ENCODE measurements around the gene TARS2.

TARS2 gene

DNA sequence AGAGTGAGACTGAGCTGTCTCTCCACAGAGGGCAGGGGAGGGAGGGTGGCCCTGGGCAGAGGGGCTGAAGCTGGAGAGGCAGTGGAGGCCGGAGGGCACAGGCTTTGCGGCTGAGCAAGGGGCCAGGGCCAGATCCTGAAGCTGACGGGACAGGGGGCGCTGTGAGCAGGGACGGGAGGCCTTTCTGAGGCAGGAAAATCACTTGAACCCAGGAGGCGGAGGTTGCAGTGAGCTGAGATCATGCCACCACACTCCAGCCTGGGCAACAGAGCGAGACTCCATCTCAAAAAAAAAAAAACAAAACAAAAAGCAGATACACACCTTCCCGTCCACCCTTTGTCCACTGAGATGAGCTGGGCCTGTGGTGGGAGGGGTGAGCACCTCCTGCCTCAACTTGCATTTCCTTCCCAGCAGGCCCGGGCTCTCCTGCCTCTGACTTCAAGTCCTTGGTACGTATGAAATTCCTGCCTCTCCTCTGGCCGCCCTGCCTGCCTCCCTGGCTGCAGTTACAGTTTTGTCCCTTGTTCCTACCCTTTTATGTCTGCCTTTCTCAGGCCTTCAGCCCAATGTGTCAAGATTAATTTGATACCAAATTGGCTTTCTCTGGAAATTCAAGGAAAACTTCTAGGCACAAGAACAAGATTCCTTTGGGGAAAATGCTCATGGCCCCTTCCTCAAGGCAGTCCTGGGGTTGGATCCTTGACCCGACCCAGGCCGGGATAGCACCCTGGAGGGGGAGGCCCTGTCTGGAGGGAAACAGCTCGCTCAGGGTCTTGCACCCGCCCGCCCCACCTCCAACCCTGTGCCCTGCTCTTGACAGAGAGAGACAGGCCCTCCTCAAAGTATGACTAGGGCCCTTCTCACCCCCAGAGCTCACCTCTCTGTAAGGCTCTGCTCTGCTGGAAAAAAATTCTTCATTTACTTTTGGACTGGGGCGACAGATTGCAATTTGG, 50.8 kb downstream of the TARS2 start:
- H3K27me3 Mint-ChIP-seq = no peaks in the 10 kb centered on the region
- H3K4me1 Mint-ChIP-seq (ENCODE audit: low read depth) = no peaks in the 10 kb centered on the region
- no peaks in the 10 kb centered on the region for H3K9me3 Mint-ChIP-seq
- H3K27ac Mint-ChIP-seq = no peak overlapping the region
- no peaks in the 10 kb centered on the region for H3K36me3 Mint-ChIP-seq (ENCODE audit: low read depth)
- DNase-seq = no peak
- no peak overlapping the region for H3K4me3 Mint-ChIP-seq

DNA sequence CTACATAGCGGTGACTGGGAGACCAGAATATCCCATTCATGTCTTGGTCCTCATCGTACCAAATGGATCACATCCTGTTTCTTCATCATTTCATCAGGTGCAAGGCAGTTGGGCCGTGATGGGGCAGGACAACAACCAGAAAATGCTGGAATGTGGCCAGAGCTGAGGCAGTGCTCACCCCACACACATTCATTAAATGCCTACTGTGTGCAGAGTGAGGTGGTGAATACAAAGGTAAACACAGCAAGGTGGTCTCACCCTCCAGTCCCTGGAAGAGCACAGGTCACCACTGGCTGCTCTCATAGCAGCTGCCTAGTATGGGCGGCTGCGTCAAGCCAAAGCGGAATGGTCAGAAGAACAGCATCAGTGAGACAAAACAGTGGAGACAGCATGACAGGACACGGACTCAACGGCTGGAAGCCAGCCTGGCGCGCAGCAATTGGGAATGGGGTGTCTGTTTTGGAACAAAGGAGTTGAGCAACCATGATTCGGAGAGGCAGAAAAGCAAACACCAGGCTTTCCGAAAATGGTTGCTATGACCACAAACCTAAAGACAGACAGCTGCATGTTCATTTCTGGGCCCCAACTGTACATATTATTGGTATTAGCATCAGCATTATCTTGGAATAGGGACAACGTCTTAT, 56.4 kb downstream of the TARS2 start:
- H3K9me3 Mint-ChIP-seq = no peaks in the 10 kb centered on the region
- peaks cover 4% of the 10 kb centered on the region for H3K4me1 Mint-ChIP-seq (ENCODE audit: low read depth)
- DNase-seq = no peak
- H3K27me3 Mint-ChIP-seq = peaks cover 24% of the 10 kb centered on the region
- no peak overlapping the region for H3K27ac Mint-ChIP-seq
- H3K36me3 Mint-ChIP-seq (ENCODE audit: low read depth) = no peaks in the 10 kb centered on the region
- H3K4me3 Mint-ChIP-seq = no peak overlapping the region

DNA sequence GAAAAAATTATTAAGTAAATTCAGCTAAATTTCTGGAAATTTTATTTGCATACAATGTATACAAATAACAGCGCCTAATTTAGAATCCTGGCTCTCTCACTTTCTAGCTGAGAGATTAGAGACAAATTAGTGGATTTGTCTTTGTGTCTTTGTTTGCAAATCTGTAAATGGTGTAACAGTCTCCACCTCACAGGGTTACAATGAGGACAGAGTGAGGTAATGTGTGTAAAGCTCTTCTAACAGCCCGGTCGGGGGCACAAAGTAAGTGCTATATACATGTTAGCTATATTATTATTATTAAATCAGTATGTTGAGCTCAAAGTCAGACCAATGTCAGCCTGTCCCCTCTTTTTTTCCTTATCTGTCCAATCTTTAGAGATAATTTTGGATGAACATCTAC, 57.0 kb downstream of the TARS2 start:
- Mint-ChIP-seq H3K9me3 (no peaks in the 10 kb centered on the region), H3K27me3 (peaks cover 24% of the 10 kb centered on the region), H3K27ac (no peak overlapping the region), H3K36me3 (ENCODE audit: low read depth) (no peaks in the 10 kb centered on the region), H3K4me3 (no peak overlapping the region), H3K4me1 (ENCODE audit: low read depth) (peaks cover 4% of the 10 kb centered on the region)
- no peak for DNase-seq

DNA sequence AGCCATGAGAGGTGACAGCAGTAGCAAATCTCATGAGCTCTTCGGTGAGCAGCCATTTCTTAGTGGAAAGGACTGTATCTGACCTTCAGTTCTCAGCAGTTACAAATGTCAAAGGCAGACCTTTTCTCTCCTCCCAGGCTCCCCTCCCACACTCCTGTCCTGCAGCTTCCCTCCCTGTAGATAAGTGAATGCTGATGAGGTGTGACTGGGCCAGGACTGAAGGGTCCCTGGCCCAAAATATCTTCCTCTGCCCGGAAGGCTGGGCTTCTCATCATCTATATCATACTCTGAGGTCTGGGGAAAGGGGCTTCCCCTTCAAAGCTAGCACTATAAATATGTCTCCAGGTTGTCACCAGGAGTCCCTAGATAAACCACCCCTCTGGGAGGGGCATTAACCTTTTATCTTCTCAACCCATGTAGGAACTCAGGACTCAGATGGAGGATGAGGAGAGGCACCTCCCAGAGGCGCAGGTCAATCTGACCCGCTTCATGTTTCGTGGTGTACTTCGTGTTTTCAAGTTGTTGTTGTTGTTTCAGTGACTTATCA, 58.3 kb downstream of the TARS2 start:
- H3K4me1 Mint-ChIP-seq (ENCODE audit: low read depth) = peaks cover 8% of the 10 kb centered on the region
- no peaks in the 10 kb centered on the region for H3K36me3 Mint-ChIP-seq (ENCODE audit: low read depth)
- H3K4me3 Mint-ChIP-seq = no peak overlapping the region
- peaks cover 35% of the 10 kb centered on the region for H3K27me3 Mint-ChIP-seq
- H3K27ac Mint-ChIP-seq = no peak overlapping the region
- DNase-seq = no peak
- H3K9me3 Mint-ChIP-seq = no peaks in the 10 kb centered on the region

DNA sequence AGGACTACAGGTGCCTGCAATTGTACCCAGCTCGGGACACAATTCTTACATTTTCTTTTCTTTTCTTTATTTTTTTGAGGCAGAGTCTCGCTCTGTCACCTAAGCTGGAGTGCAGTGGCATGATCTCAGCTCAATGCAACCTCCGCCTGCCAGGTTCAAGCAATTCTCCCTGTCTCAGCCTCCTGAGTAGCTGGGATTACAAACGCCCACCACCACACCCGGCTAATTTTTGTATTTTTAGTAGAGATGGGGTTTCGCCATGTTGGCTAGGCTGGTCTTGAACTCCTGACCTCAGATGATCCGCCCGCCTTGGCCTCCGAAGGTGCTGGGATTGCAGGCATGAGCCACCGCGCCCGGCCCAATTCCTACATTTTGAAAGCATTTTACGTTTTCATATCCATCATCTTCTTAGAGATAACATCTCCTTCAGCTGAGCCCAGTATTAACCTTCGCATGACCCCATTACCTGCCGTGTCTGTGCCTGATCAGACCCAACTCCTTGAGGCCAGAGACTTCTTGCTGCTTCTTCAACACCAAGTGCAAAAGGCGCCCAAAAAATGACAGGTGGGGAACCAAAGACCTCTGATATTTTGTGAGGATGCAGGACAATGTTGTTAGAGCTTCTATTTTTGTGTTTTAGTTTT, 59.2 kb downstream of the TARS2 start:
- DNase-seq = no peak
- Mint-ChIP-seq H3K27me3 (peaks cover 44% of the 10 kb centered on the region), H3K36me3 (ENCODE audit: low read depth) (no peaks in the 10 kb centered on the region), H3K4me1 (ENCODE audit: low read depth) (peaks cover 15% of the 10 kb centered on the region), H3K4me3 (no peak overlapping the region), H3K9me3 (no peaks in the 10 kb centered on the region), H3K27ac (no peak overlapping the region)

DNA sequence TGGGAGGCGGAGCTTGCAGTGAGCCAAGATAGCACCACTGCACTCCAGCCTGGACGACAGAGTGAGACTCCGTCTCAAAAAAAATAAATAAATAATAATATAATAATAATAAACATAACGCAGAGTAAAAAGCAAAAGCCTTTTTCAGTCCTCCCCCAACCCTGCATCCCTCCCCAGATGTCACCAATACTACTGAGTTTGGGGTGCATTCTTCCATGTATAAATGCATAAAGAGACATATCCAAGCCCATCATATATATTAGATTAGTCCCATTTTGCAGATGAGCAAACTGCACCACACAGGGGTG, 61.1 kb downstream of the TARS2 start:
- peaks cover 47% of the 10 kb centered on the region for H3K27me3 Mint-ChIP-seq
- H3K9me3 Mint-ChIP-seq = no peaks in the 10 kb centered on the region
- DNase-seq = no peak
- H3K4me3 Mint-ChIP-seq = peak overlapping the region; percentile 65
- no peak overlapping the region for H3K27ac Mint-ChIP-seq
- H3K4me1 Mint-ChIP-seq (ENCODE audit: low read depth) = peaks cover 31% of the 10 kb centered on the region
- no peaks in the 10 kb centered on the region for H3K36me3 Mint-ChIP-seq (ENCODE audit: low read depth)

DNA sequence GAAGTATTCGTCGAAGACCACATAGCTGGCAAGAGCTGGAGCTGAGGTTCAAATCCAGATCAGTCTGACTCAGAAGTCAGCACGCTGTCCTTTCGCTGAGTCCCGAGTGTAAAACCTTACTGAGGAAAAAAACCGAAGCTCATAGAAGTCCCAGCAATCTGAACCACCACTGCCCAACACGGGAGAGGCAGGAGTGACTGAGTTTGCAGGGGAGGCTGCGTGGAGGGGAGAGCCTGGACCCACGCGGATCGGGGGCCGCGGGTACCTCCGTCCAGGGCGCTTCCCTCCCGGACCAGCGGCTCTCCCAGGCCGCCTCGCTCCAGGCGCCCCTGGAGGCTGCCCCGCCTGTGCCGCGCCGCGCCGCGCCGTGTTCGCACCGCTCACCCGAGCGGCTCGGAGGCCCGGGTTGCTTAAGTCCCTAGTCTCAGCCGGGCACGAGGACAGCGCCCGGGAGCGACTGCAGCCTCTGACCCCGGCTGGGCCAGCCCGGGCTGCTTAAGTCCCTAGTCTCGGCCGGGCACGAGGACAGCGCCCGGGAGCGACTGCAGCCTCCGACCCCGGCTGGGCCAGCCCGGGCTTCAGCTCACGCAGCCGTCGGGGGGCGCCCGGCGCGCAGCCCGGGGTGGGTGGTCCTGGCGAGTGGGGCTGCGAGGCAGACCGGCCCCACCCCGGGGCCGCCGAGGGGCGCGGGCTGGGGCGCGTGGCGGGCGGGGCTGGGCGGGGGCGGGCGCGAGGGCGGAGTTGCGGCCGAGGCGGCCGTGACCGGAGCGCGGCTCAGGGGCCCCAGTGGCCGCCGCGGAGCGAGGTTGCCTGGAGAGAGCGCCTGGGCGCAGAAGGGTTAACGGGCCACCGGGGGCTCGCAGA, 61.6 kb downstream of the TARS2 start, which contains the start of gene ADAMTSL4:
ADAMTSL4 (plus strand) TSS at position 777 of the 864 bp plus-strand sequence. CDS start 2,881 bp downstream, outside the sequence.
- H3K9me3 Mint-ChIP-seq = no peaks in the 10 kb centered on the region
- DNase-seq = peak; percentile 61
- H3K4me1 Mint-ChIP-seq (ENCODE audit: low read depth) = peaks cover 33% of the 10 kb centered on the region
- peaks cover 42% of the 10 kb centered on the region for H3K27me3 Mint-ChIP-seq
- H3K27ac Mint-ChIP-seq = peak within 1 kb of the TSS; percentile 37
- peak within 1 kb of the TSS; percentile 71 for H3K4me3 Mint-ChIP-seq
- H3K36me3 Mint-ChIP-seq (ENCODE audit: low read depth) = no peaks in the 10 kb centered on the region

DNA sequence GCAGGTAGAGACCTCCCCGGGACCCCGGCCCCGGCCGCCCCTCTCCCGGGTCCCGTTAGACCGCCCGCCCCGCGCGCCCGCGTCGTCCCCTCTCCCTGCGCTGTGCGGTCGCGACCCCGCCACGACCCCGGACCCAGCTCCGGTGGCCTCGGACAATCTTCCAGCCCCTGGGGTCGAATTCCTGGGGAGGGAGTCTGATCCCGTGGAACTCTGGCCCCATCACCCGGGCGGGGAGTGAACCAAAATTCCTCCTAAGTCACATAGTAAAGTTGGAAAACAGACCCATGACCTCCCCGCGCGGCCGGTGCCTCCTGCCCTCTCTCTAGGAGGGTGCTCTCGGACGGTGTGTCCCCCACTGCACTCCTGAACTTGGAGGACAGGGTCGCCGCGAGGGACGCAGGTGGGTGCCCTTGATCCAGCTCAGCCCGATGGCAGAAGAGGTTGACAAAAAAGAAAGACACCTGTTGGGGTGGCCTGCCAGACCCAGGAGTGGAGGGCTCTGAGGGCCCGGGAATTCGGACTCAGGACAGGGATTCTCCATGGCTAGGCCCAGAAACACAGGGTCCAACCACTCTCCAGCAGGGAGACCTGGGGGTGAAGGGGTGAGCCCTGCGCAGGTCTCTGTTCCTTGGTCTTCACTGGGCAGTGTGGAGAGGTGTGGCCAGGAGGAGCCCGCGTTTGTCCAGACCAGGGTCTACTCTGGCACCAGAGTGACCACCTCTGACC, 62.4 kb downstream of the TARS2 start:
- peaks cover 42% of the 10 kb centered on the region for H3K27me3 Mint-ChIP-seq
- no peak for DNase-seq
- peak overlapping the region; percentile 71 for H3K4me3 Mint-ChIP-seq
- H3K27ac Mint-ChIP-seq = peak overlapping the region; percentile 37
- H3K4me1 Mint-ChIP-seq (ENCODE audit: low read depth) = peaks cover 33% of the 10 kb centered on the region
- H3K9me3 Mint-ChIP-seq = no peaks in the 10 kb centered on the region
- no peaks in the 10 kb centered on the region for H3K36me3 Mint-ChIP-seq (ENCODE audit: low read depth)

DNA sequence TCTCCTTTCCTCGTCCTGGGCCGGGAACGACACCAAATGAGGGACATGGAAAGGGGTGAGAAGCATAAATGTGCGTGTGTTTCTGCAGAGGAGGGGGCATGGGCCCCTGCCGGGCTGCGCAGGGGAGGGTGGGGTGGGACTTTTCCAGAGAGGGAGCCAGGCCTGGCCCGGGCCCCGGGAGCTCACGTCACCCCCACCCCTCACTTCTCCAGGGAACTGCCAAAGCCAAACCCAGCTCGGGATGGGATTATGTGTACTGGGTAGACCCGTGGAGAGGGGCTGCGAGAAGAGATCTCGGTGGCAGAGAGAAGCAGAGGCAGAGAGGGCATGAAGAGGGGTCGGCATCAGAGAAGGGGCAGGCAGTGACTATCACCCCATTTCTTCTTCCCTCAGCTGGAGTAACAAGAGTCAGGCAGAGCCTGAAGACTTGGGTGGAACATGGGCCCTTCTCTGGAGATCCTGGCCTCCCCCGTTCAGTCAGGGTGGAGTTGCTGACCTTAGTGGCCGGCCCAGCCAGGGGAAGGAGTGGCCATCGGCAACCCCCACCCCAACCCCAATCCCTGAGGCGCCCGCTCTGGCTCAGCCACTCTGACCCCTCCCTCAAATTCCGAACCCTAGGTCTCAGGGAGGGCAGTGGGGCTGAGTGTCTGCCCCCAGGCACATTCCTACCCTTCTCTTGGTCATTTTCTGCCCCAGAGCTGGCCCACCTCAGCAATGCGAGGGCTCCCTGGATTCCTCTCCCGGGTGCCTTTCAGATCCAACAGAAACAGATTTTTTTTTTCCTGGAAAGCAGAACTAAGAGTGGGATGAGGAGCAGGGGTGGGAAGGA, 63.2 kb downstream of the TARS2 start:
- H3K27me3 Mint-ChIP-seq = peaks cover 39% of the 10 kb centered on the region
- no peaks in the 10 kb centered on the region for H3K9me3 Mint-ChIP-seq
- DNase-seq = no peak
- H3K4me3 Mint-ChIP-seq = no peak overlapping the region
- no peak overlapping the region for H3K27ac Mint-ChIP-seq
- peaks cover 33% of the 10 kb centered on the region for H3K4me1 Mint-ChIP-seq (ENCODE audit: low read depth)
- H3K36me3 Mint-ChIP-seq (ENCODE audit: low read depth) = peaks cover 2% of the 10 kb centered on the region

DNA sequence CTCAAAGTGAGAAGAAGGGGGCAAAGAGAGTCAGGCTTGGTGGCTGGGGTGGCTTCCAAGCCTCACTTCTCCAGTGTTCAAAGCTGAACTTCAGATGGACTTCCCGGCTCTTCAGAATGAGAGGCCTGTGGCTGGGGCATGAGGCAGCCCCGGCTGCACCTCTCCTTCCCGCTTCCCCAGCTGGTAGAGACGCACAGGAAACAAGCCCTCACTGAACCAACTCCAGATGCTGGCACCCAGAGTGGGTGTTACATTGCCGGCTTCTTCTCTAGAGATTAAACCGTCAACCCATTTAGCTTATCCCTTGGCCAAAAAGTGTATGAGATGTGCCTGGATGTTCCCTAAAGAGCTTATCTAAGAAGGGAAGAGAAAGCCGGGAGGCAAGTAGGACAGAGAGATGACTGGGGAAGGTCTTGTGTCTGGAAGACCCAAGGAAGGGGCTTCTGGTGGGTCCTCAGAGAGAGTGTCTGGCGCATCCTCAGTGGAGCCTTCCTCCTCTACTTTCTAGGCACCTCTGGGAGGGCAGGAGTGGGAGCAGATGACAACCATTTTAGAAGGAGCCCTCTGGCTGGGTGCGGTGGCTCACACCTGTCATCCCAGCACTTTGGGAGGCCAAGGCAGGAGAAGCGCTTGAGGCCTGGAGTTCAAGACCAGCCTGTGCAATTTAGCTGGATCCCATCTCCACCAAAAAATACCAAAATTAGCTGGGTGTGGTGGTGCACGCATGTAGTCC, 64.0 kb downstream of the TARS2 start:
- Mint-ChIP-seq H3K4me1 (ENCODE audit: low read depth) (peaks cover 33% of the 10 kb centered on the region), H3K36me3 (ENCODE audit: low read depth) (peaks cover 2% of the 10 kb centered on the region), H3K9me3 (no peaks in the 10 kb centered on the region), H3K4me3 (no peak overlapping the region), H3K27me3 (peaks cover 34% of the 10 kb centered on the region), H3K27ac (peak overlapping the region; percentile 40)
- no peak for DNase-seq

DNA sequence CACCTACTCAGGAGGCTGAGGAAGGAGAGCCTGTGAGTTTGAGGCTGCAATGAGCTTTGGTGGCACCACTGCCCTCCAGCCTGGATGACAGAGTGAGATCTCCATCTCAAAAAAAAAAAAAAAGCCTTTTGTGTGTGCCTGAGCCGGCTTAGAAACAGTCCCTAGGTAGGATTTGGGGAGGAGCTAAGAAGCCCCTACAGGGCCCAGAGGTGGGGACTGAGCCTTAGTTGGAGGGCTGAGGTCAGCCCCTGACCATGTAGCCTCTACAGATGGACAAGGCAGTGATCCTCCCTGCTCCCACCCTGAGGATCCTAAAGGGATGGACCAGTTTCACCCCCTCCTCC, 64.5 kb downstream of the TARS2 start:
- H3K4me1 Mint-ChIP-seq (ENCODE audit: low read depth) = peaks cover 33% of the 10 kb centered on the region
- no peak for DNase-seq
- H3K27me3 Mint-ChIP-seq = peaks cover 30% of the 10 kb centered on the region
- H3K36me3 Mint-ChIP-seq (ENCODE audit: low read depth) = peaks cover 2% of the 10 kb centered on the region
- no peaks in the 10 kb centered on the region for H3K9me3 Mint-ChIP-seq
- H3K27ac Mint-ChIP-seq = no peak overlapping the region
- H3K4me3 Mint-ChIP-seq = no peak overlapping the region

DNA sequence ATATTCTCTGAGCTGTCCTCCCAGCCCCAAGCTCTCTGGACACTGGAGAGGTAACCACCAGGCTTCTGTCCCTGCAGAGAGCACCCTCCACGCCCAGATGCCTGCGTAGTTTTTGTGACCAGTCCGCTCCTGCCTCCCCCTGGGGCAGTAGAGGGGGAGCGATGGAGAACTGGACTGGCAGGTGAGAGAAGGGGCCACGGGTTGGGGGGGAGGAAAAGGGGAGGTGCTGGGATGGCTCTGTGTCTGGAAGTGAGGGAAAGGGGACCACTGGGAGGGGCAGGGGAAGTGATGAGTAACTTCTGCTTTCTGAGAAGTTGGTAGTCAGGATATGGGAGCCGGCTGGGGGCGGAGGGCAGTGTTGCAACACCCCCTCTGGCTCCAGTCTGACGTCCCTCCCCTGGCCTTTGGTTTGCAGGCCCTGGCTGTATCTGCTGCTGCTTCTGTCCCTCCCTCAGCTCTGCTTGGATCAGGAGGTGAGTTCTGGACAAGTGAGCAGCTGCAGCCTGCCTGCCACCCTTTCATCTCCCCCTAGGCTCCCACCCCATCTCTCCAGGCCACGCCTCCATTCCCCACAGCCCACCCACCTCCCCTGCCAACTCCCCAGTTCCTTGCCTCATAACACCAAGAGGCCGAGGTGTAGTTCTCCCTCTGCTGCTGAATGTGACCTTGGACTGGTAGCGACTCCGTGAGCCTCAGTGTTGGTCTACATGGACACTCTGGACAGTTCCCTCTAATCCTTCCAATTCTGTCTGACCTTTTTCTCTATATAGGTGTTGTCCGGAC, 65.1 kb downstream of the TARS2 start:
- peaks cover 33% of the 10 kb centered on the region for H3K4me1 Mint-ChIP-seq (ENCODE audit: low read depth)
- no peaks in the 10 kb centered on the region for H3K9me3 Mint-ChIP-seq
- peaks cover 2% of the 10 kb centered on the region for H3K36me3 Mint-ChIP-seq (ENCODE audit: low read depth)
- no peak overlapping the region for H3K4me3 Mint-ChIP-seq
- H3K27me3 Mint-ChIP-seq = peaks cover 26% of the 10 kb centered on the region
- no peak overlapping the region for H3K27ac Mint-ChIP-seq
- no peak for DNase-seq

All from activated T-cell treated with anti-CD3 and anti-CD28 coated beads, Interleukin-2, amount 50 U/mL, for 24 hours (primary cell).